ENCODE measurements around the gene IL1RAPL1.

DNA sequence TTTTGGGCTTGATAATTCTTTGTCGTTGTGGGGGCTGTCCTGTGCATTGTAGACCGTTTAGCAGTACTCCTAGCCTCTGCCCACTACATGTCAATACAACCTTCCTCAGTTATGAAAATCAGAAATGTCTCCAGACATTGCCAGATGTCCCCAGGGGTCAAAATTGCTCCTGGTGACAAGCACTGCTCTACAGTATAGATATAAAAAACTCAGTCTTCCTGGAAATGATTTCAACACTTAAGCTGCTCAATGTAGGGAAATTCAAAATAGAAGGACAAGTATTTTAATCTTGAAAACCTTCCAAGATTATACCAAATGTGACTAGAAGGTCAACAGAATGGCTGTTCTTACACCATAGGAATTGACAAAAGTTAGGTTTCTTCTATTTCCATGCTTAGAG lies 1339.4 kb downstream of the IL1RAPL1 start:
- TF ChIP-seq YY1 (IDR thresholded peaks at IDR 0.05; ENCODE audit: insufficient read depth, insufficient read length) (no peak), SUZ12 (IDR thresholded peaks at IDR 0.05; ENCODE audit: extremely low read depth, insufficient read depth, insufficient read length) (no peak), ZNF274 (IDR thresholded peaks at IDR 0.05; ENCODE audit: low read depth, low read length) (no peak)

All from NT2/D1 (cell line).